Naive thymus-derived CD4-positive, alpha-beta T cell (primary cell): ENCODE data around the gene MED4. TPM values are rescaled to one million over a fixed set of nuclear protein-coding genes. Genes with fewer than 3 reads are reported as not detected.
A peak's percentile ranks its signal among the peaks of the same experiment; 100 is the strongest.

Experiments used
- ATAC-seq: fragments of 150-1000 bp; cut with Tn5 transposase; 2 replicates; pipeline ENCODE4 v1.10.0; 2021; ENCODE audit warnings: mild to moderate bottlenecking, moderate library complexity
- CTCF ChIA-PET: fragments of 350-600 bp; sonication (Branson Sonifier 250); formaldehyde crosslinking; loops from one replicate; lab custom pipeline; 2021; ENCODE audit warnings: antibody characterized with exemption; lab: Charles Lee
- POLR2A ChIA-PET: fragments of 350-600 bp; sonication (Branson Sonifier 250); formaldehyde crosslinking; loops from one replicate; lab custom pipeline; 2021; ENCODE audit warnings: antibody characterized with exemption, inconsistent platforms; lab: Charles Lee
- DNase-seq, 9 donors: peaks; one replicate each; pipeline versions ENCODE4 v3.0.0 to v3.0.0-alpha.2; 2020 to 2022; ENCODE audit warnings: mixed read lengths in 1 of 9
- H3K27ac ChIP-seq: one replicate; pipeline ENCODE4 v1.7.0; 2013; ENCODE audit warnings: mild to moderate bottlenecking, low read depth, low read length, moderate library complexity
- H3K27me3 ChIP-seq, 2 donors: one replicate each; pipeline ENCODE4 v1.7.0; 2013; ENCODE audit warnings: low read length in 2 of 2, mild to moderate bottlenecking in 2 of 2, moderate library complexity in 2 of 2; ENCODE audit not compliant: control insufficient read depth in 2 of 2, insufficient read depth in 2 of 2
- H3K36me3 ChIP-seq, 3 experiments: 1 replicate in 2 of 3; 2 replicates in 1 of 3; pipeline ENCODE4 v1.7.0; 2013; ENCODE audit warnings: low read length in 3 of 3, mild to moderate bottlenecking in 3 of 3, moderate library complexity in 1 of 3; ENCODE audit not compliant: insufficient read depth in 3 of 3, control insufficient read depth in 2 of 3
- H3K4me1 ChIP-seq, 2 donors: one replicate each; pipeline ENCODE4 v1.7.0; 2013; ENCODE audit warnings: low read length in 2 of 2, mild to moderate bottlenecking in 2 of 2, moderate library complexity in 1 of 2; ENCODE audit not compliant: control insufficient read depth in 2 of 2, insufficient read depth in 2 of 2
- H3K4me3 ChIP-seq: 2 replicates; pipeline ENCODE4 v1.7.0; 2013; ENCODE audit warnings: mild to moderate bottlenecking, low read length
- H3K9me3 ChIP-seq, 3 experiments: 1 replicate in 2 of 3; 2 replicates in 1 of 3; pipeline ENCODE4 v1.7.0; 2013; ENCODE audit warnings: low read length in 3 of 3; ENCODE audit not compliant: control insufficient read depth in 2 of 3
- H3K27ac Mint-ChIP-seq, 9 donors: one replicate each; pipeline ENCODE4 v1.8.0; 2020 to 2022; ENCODE audit warnings: mixed read lengths in 9 of 9, mild to moderate bottlenecking in 8 of 9, moderate library complexity in 5 of 9, inconsistent platforms in 2 of 9
- H3K27me3 Mint-ChIP-seq, 5 donors: one replicate each; pipeline ENCODE4 v1.8.0; 2021 to 2022; ENCODE audit warnings: mixed read lengths in 5 of 5, mild to moderate bottlenecking in 1 of 5
- H3K36me3 Mint-ChIP-seq, 5 donors: one replicate each; pipeline ENCODE4 v1.8.0; 2020 to 2022; ENCODE audit warnings: mixed read lengths in 5 of 5, mild to moderate bottlenecking in 3 of 5, inconsistent platforms in 1 of 5
- H3K4me1 Mint-ChIP-seq, 7 donors: one replicate each; pipeline ENCODE4 v1.8.0; 2020 to 2022; ENCODE audit warnings: mixed read lengths in 7 of 7, mild to moderate bottlenecking in 3 of 7, inconsistent platforms in 1 of 7
- H3K4me3 Mint-ChIP-seq, 10 donors: one replicate each; pipeline ENCODE4 v1.8.0; 2020 to 2022; ENCODE audit warnings: mild to moderate bottlenecking in 10 of 10, mixed read lengths in 10 of 10, moderate library complexity in 6 of 10, inconsistent platforms in 2 of 10
- H3K9me3 Mint-ChIP-seq, 11 donors: one replicate each; pipeline ENCODE4 v1.8.0; 2020 to 2022; ENCODE audit warnings: mixed read lengths in 11 of 11, mild to moderate bottlenecking in 4 of 11, inconsistent platforms in 1 of 11, moderate library complexity in 1 of 11
- intact Hi-C, 2 donors: fragments of 100-400 bp; cut with micrococcal nuclease; formaldehyde crosslinking; loops; one replicate each; pipeline ENCODE4 v1.15.1; 2023
- polyA plus RNA-seq, 2 donors: library from polyadenylated mRNA; unstranded; fragments of 300-500 nt; fragmentation: Illumina TruSeq; gene quantifications; one replicate each; pipeline ENCODE4 v1.2.3, GENCODE V29; 2021
- total RNA-seq, 6 experiments: library from RNA in 5 of 6; stranded (reverse) in 5 of 6; gene quantifications; 1 replicate in 5 of 6; 2 replicates in 1 of 6; pipeline ENCODE4 v1.2.3 and lab custom pipeline; 2021 to 2026

MED4 gene
- total and polyA plus RNA-seq, 7 experiments from 2014 or later = 43.4 to 90.0 (median 52.2) TPM

DNA sequence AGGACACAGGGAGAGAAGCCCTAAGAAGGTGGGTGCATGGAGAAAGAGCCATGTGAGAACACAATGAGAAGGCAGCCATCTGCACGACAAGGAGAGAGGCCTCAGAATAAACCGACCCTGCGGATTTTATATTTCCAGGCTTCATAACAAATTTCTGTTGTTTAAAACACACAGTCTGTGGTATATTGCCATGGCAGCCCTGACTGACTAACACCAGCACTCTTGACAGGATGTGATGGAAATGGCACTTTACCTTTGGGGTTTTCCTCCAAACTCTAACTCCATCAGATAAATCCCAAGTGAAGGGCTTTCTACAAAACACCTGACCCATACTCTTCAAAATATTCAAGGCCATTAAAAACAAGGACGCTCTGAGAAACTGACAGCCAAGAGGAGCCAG lies 13.2 kb upstream of the MED4 start:
- no peaks in the 10 kb centered on the region for H3K9me3 ChIP-seq
- Mint-ChIP-seq H3K4me3 (no peak overlapping the region), H3K4me1 (peaks cover 0 to 3% (median 0%) of the 10 kb centered on the region in 7 donors), H3K27ac (no peak overlapping the region), H3K27me3 (peaks cover 0 to 31% (median 6%) of the 10 kb centered on the region in 5 donors), H3K9me3 (peaks cover 0 to 2% (median 0%) of the 10 kb centered on the region in 11 donors), H3K36me3 (no peaks in the 10 kb centered on the region)
- H3K27me3 ChIP-seq = no peaks in the 10 kb centered on the region
- DNase-seq = no peak
- H3K36me3 ChIP-seq = no peaks in the 10 kb centered on the region
- intact Hi-C loops = no loop called here
- no peak for ATAC-seq
- H3K4me1 ChIP-seq = no peaks in the 10 kb centered on the region
- ChIA-PET POLR2A (no interaction called here), CTCF (no interaction called here)
- no peak overlapping the region for H3K27ac ChIP-seq
- no peak overlapping the region for H3K4me3 ChIP-seq

DNA sequence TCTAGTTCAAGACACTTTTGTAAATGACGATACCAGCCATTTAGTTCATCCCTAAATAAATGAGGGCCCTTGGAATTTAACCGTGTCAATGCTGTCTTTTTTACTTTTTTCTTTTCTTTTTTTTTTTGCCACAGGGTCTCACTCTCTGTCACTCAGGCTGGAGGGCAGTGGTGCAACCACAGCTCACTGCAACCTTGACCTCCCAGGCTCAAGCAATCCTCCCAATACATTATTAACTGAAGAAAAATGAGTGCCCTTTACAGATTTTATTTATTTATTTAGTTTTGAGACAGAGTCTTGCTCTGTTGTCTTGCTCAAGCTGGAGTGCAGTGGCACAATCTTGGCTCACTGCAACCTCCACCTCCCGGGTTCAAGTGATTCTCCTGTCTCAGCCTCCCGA lies 2.9 kb upstream of the MED4 start:
- H3K9me3 Mint-ChIP-seq = peaks cover 0 to 4% (median 0%) of the 10 kb centered on the region in 11 donors
- no peak overlapping the region for H3K27ac ChIP-seq
- intact Hi-C loops = loop anchor here (10.0 kb wide), 3 partner anchors 487 to 1347 kb away; partner anchors contain the start of genes CAB39L (in 1 of the 2), CYSLTR2 (in 1 of the 2) and SETDB2 (in 1 of the 2)

DNA sequence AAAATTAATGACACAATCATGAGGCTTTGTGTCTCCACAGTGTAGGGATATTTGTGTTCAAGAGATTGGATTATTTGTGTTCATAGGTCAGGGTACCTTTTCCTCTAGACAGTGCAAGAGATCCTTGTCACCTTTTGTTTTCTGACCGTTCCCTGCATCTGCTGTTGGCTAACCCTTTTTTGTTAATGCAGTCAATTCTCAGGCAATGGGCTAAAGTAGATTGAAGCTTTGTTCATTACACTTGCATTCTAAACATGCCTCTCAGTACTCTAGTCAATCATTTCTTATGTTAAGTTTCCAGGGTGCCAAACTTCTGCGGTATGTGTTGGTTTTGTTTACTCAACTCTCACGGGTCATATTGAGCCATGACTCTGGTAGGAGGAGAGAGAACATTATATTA lies 1.8 kb upstream of the MED4 start:
- Mint-ChIP-seq H3K9me3 (peaks cover 0 to 4% (median 0%) of the 10 kb centered on the region in 11 donors), H3K36me3 (peaks cover 0 to 4% (median 1%) of the 10 kb centered on the region in 5 donors), H3K4me3 (peak overlapping the region in 3 of 10 donors; percentile 1 to 97 (median 13)), H3K27ac (peak overlapping the region in 1 of 9 donors; percentile 92), H3K4me1 (peaks cover 21 to 39% (median 35%) of the 10 kb centered on the region in 7 donors), H3K27me3 (peaks cover 0 to 12% (median 0%) of the 10 kb centered on the region in 5 donors)
- Histone ChIP-seq H3K4me3 (no peak overlapping the region), H3K27ac (no peak overlapping the region), H3K36me3 (peaks cover 0 to 6% (median 0%) of the 10 kb centered on the region in 3 experiments), H3K9me3 (no peaks in the 10 kb centered on the region), H3K27me3 (no peaks in the 10 kb centered on the region), H3K4me1 (peaks cover 13 to 17% of the 10 kb centered on the region in 2 donors)
- ChIA-PET POLR2A (interaction anchor here (1.2 kb wide), 1 partner anchor 58 kb away, joined by 3 read pairs; no protein-coding TSS in a partner anchor), CTCF (no interaction called here)
- DNase-seq (no peak), ATAC-seq (no peak)
- intact Hi-C loops = loop anchor here (10.0 kb wide), 3 partner anchors 488 to 1348 kb away; partner anchors contain the start of genes CAB39L (in 1 of the 2), CYSLTR2 (in 1 of the 2) and SETDB2 (in 1 of the 2)

More for the DNA sequence above, 2.9 kb upstream of the MED4 start:
- H3K36me3 ChIP-seq = peaks cover 0 to 6% (median 0%) of the 10 kb centered on the region in 3 experiments
- H3K27ac Mint-ChIP-seq = no peak overlapping the region
- no peak overlapping the region for H3K4me3 ChIP-seq
- peaks cover 0 to 18% (median 4%) of the 10 kb centered on the region in 5 donors for H3K27me3 Mint-ChIP-seq
- H3K4me1 ChIP-seq = peaks cover 11 to 13% of the 10 kb centered on the region in 2 donors
- DNase-seq = no peak
- no peak overlapping the region for H3K4me3 Mint-ChIP-seq
- POLR2A ChIA-PET = interaction anchor here (1.2 kb wide), 1 partner anchor 60 kb away, joined by 3 read pairs; no protein-coding TSS in a partner anchor
- no peak for ATAC-seq
- H3K36me3 Mint-ChIP-seq = peaks cover 0 to 4% (median 1%) of the 10 kb centered on the region in 5 donors
- peaks cover 14 to 29% (median 26%) of the 10 kb centered on the region in 7 donors for H3K4me1 Mint-ChIP-seq
- no peaks in the 10 kb centered on the region for H3K27me3 ChIP-seq
- no peaks in the 10 kb centered on the region for H3K9me3 ChIP-seq
- CTCF ChIA-PET = interaction anchor here (0.6 kb wide), 2 partner anchors 34 to 53 kb away, joined by 3 read pairs; no protein-coding TSS in a partner anchor

DNA sequence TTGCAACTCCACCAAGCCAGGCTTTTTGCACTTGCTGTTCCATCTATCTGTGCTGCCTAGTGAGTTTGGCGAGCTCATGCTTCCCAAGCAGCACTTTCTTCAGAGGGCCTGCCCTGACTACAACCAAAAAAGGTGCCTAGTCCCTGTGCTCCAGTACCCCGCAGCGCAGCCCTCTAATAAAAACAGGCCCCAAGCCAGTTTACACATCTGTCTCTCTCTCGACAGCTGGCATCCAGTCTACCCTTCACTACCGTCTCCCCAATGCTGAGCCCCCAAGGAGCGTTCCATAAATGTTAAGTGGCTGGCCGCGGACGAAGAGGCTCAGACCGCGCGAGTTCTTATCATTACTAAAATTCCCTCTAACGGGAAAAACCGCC lies 512 bp downstream of the MED4 start:
- Histone ChIP-seq H3K9me3 (no peaks in the 10 kb centered on the region), H3K36me3 (peaks cover 0 to 9% (median 0%) of the 10 kb centered on the region in 3 experiments), H3K4me1 (peaks cover 13 to 26% of the 10 kb centered on the region in 2 donors), H3K27me3 (no peaks in the 10 kb centered on the region), H3K27ac (peak overlapping the region; percentile 99), H3K4me3 (peak overlapping the region; percentile 90)
- ChIA-PET CTCF (interaction anchor here (0.7 to 2.2 kb wide), 7 partner anchors 16 to 208 kb away, joined by 3 to 13 read pairs (median 5); partner anchors contain the start of gene NUDT15), POLR2A (interaction anchor here (0.8 to 2.4 kb wide), 16 partner anchors 12 to 882 kb away, joined by 3 to 14 read pairs (median 5); partner anchors contain the start of genes FNDC3A, ITM2B and NUDT15)
- peak overlapping the region; percentile 94 to 99 (median 96) for H3K4me3 Mint-ChIP-seq
- DNase-seq (peak in 1 of 9 donors; percentile 4), ATAC-seq (peak; percentile 1)
- H3K4me1 Mint-ChIP-seq = peaks cover 27 to 62% (median 54%) of the 10 kb centered on the region in 7 donors
- peaks cover 0 to 4% (median 0%) of the 10 kb centered on the region in 11 donors for H3K9me3 Mint-ChIP-seq
- peaks cover 0 to 9% (median 0%) of the 10 kb centered on the region in 5 donors for H3K27me3 Mint-ChIP-seq
- peak overlapping the region; percentile 92 to 98 (median 96) for H3K27ac Mint-ChIP-seq
- intact Hi-C loops = loop anchor here (2.0 to 10.0 kb wide), 7 partner anchors 32 to 1350 kb away; partner anchors contain the start of genes CYSLTR2 (in 2 of the 2), CAB39L (in 1 of the 2), RCBTB2 (in 1 of the 2) and SETDB2 (in 1 of the 2)
- peaks cover 0 to 6% (median 1%) of the 10 kb centered on the region in 5 donors for H3K36me3 Mint-ChIP-seq

DNA sequence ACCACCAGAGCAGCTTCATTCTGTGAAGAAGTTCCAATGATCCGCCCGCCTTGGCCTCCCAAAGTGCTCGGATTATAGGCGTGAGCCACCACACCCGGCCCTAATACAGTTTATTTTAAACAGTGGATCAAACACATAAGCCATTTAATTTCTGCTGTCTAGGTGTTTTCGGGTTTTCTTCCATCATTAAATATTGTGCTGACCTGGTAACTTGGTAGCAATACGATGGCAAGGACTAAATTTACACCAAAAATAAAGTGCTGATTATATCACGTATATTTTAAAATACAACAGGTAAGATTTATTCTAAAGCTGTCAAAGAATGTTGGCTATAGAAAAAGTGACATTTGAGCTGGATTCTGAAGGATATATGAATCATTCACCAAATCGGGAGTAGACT lies 1.3 kb downstream of the MED4 start:
- Mint-ChIP-seq H3K36me3 (peaks cover 0 to 6% (median 1%) of the 10 kb centered on the region in 5 donors), H3K4me3 (peak overlapping the region; percentile 94 to 99 (median 96)), H3K27ac (peak overlapping the region; percentile 14 to 98 (median 96)), H3K9me3 (peaks cover 0 to 4% (median 0%) of the 10 kb centered on the region in 11 donors), H3K27me3 (peaks cover 0 to 3% (median 0%) of the 10 kb centered on the region in 5 donors), H3K4me1 (peaks cover 30 to 69% (median 60%) of the 10 kb centered on the region in 7 donors)
- intact Hi-C loops = loop anchor here (10.0 kb wide), 3 partner anchors 491 to 1351 kb away; partner anchors contain the start of genes CAB39L (in 1 of the 2), CYSLTR2 (in 1 of the 2) and SETDB2 (in 1 of the 2)
- ATAC-seq (no peak), DNase-seq (no peak)
- Histone ChIP-seq H3K27ac (peak overlapping the region; percentile 99), H3K27me3 (no peaks in the 10 kb centered on the region), H3K4me3 (peak overlapping the region; percentile 90), H3K4me1 (peaks cover 16 to 26% of the 10 kb centered on the region in 2 donors), H3K36me3 (peaks cover 0 to 11% (median 0%) of the 10 kb centered on the region in 3 experiments), H3K9me3 (no peaks in the 10 kb centered on the region)
- POLR2A ChIA-PET = interaction anchor here (1.0 to 2.4 kb wide), 7 partner anchors 15 to 882 kb away, joined by 4 to 14 read pairs (median 7); partner anchors contain the start of genes FNDC3A, ITM2B and NUDT15
- CTCF ChIA-PET = interaction anchor here (1.8 to 2.2 kb wide), 2 partner anchors 15 to 56 kb away, joined by 7 to 13 read pairs; partner anchors contain the start of gene NUDT15

DNA sequence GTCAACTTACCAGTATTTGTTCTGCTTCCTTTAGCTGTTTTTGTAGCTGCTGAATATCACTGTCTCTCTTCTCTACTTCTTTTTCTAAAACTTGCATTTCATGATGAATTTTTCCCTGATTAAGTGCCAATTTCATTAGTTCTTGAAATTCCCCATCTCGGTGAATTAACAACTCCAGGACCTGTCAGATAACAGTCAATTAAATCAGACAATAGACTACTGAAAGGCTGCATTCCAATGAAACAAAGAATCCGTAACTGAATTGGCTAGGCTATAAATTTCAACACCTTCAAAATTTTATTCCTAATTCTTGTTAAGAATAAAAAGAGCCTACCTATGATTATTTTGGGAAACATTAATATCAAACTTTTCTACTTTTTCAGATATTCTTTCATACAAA lies 8.6 kb downstream of the MED4 start:
- Histone ChIP-seq H3K36me3 (peaks cover 0 to 50% (median 6%) of the 10 kb centered on the region in 3 experiments), H3K27ac (no peak overlapping the region), H3K4me3 (no peak overlapping the region), H3K27me3 (no peaks in the 10 kb centered on the region), H3K4me1 (peaks cover 4 to 5% of the 10 kb centered on the region in 2 donors), H3K9me3 (no peaks in the 10 kb centered on the region)
- no peaks in the 10 kb centered on the region for H3K9me3 Mint-ChIP-seq
- ChIA-PET CTCF (no interaction called here), POLR2A (no interaction called here)
- H3K4me3 Mint-ChIP-seq = no peak overlapping the region
- ATAC-seq (no peak), DNase-seq (no peak)
- H3K36me3 Mint-ChIP-seq = peaks cover 4 to 28% (median 17%) of the 10 kb centered on the region in 5 donors
- H3K27me3 Mint-ChIP-seq = no peaks in the 10 kb centered on the region
- no peak overlapping the region for H3K27ac Mint-ChIP-seq
- H3K4me1 Mint-ChIP-seq = peaks cover 3 to 26% (median 23%) of the 10 kb centered on the region in 7 donors
- intact Hi-C loops = no loop called here
